Activated T-helper 1 cell treated with Interleukin-2 at 50 U/mL for 16 hours (primary cell): ENCODE measurements around the gene SRSF5.

ENCODE experiments used
- DNase-seq: peaks from one replicate; pipeline ENCODE4 v3.0.0-alpha.2; 2020; ENCODE audit warnings: low read depth

The SRSF5 gene

DNA sequence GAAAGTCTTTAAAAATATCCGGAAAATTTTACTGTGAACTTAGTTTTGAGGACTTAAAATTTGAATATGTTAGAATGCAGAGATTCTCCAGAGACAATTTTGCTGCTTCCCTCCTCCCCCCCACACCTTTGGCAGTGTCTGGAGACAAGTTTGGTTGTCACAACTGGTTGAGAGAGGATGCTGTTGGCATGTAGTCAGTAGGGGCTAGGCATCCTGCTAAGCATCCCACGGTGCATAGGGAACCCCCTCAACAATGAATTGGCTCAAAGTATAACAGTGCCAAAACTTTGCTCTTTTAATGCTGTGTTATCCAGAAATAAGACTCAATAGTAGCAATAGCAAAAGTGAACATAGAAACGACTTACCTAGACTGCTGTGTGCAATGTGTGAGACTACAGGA is 3.6 kb downstream of the SRSF5 start:
- DNase-seq, result no peak

DNA sequence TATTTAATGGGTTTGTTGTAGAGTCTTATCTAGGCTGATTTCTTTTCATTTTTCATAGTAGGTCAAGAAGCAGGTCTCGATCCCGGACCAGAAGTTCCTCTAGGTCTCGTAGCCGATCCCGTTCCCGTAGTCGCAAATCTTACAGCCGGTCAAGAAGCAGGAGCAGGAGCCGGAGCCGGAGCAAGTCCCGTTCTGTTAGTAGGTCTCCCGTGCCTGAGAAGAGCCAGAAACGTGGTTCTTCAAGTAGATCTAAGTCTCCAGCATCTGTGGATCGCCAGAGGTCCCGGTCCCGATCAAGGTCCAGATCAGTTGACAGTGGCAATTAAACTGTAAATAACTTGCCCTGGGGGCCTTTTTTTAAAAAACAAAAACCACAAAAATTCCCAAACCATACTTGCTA is 4.2 kb downstream of the SRSF5 start:
- DNase-seq, result no peak

DNA sequence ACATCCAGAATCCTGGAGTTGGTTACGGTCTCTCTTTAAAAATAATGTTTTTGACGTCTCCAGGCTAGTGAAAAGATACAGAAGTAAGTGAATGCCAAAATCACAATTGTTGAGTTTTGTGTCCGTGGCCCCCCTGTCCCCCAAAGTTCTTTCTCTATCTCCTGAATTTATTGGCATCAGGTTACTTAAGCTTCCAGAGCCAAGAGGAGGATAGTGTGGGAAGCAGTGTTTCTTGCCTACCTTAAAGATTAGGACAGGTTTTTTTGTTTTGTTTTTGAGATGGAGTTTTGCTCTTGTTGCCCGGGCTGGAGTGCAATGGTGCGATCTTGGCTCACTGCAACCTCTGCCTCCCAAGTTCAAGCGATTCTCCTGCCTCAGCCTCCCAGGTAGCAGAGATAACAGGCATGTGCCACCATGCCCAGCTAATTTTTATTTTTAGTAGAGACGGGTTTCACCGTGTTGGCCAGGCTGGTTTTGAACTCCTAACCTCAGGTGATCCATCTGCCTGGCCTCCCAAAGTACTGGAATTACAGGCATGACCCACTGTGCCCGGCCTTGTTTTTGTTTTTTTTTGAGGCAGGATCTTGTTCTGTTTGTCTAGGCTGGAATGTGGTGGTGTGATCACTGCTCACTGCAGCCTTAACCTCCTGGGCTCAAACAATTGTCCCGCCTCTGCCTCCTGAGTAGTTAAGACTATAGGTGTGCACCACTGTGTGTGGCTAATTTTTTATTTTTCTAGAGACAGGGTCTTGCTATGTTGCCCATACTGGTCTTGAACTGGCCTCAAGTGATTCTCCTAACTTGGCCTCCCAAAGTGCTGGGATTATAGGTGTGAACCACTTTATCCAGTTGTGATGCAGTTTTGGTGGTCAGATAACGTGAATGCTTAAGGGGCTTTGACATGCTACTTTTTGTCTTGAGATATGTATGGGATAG is 5.4 kb downstream of the SRSF5 start:
- no peak for DNase-seq

DNA sequence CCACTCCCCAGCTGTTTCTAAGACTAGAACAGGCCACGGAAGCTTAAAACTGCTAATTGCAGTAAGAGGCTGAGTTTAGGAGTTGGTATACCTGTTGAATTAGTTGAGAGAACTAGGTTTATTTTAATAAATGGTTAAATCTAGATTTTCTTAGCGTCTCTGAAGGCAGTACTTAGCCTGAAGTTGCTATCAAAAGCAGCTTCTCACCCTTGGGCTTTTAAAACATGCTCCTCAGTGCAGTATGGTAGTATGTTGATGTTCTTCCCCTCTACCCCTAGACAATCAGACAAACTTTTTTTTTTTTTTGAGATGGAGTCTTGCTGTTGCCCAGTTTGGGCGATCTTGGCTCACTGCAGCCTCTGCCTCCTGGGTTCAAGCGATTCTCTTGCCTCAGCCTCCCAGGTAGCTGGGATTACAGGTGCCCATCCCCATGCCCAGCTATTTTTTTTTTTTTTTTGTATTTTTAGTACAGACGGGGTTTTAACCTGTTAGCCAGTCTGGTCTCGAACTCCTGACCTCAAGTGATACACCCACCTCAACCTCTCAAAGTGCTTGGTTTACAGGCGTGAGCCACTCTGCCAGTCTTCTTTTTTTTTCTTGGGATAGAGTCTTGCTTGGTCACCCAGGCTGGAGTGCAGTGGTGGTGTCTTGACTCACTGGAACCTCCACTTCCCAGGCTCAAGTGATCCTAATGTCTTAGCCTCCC is 6.8 kb downstream of the SRSF5 start:
- DNase-seq, result no peak

DNA sequence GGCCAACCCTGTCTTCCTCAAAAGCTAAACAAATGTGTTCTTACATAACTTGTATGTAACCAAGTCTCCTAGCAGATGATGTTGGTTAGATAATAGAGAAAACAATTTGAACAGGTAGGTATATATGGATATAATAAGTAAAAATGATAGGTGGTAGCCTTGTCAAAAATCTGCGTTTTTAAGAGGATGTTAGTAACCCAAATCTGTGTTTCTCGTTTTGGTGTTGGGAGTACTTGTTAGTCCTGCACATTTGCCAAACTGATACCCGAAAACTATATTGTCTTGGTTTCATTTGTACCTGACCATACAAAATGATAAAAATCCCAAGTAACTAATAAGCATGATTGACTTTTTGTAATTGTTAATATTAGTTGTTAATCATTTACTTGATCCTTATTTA is 8.1 kb downstream of the SRSF5 start:
- no peak for DNase-seq

DNA sequence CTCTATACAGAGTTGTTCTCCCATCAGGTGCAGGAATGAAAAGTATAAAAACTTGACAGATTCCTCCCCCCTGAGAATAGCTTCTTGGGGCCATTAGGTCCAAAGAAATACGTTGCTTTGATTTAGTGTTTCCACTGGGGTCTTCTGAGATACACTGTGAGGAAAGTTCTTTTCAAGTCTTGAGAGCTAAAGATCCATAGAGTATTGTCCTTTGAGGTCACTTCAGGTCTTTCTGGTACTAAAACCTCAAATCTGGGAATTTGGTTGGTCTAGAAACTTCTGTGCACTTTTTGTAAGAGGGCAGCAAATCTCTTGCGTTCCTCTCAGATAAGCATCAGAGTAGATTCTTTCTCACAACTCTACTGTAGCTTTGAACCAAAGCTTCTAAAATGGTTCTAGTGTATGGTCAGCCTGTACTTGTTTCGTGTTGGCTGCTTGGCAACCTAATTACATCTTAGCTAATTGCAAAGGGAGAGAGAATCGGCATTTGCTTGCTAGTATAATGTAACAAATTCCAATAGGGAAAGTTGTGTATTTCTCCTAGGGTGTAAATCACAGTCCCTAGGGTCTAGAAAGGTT is 10.0 kb downstream of the SRSF5 start:
- no peak for DNase-seq

DNA sequence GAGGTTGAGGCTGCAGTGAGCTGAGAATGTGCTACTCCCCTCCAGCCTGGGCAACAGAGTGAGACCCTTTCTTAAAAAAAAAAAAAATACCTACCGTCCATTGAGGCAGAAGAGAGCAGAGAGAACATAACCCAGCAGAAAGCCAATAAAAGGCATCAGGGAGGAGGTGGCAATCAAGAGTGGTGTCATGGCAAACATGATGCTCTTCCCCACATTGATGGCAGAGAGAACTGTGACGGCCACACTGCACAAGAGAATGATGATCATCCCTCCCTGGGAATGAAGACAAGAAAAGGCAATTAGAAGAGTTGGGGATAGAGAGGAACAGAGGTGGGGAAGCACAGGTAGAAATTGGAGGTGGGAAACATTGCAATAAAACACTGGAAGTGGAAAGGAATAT is 12.1 kb downstream of the SRSF5 start:
- DNase-seq, result no peak

DNA sequence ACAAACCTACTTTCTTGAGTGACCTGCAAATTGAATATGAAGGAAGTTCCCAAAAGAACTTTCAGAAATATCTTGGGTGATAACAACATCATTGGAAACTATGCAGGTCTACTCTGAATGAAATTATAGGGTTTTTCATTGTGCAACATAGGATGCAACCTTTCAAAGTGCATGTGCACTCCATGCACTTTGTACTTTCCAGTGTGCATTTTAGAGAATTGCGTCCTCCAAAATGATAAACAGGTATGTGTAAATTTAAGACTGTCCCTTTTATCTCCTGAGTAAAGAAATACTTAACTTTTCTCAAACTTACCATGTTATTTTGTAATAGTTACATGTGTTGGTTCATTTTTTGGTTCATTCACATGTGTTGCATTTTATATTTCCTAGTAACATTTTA is 13.2 kb downstream of the SRSF5 start:
- DNase-seq, result no peak

DNA sequence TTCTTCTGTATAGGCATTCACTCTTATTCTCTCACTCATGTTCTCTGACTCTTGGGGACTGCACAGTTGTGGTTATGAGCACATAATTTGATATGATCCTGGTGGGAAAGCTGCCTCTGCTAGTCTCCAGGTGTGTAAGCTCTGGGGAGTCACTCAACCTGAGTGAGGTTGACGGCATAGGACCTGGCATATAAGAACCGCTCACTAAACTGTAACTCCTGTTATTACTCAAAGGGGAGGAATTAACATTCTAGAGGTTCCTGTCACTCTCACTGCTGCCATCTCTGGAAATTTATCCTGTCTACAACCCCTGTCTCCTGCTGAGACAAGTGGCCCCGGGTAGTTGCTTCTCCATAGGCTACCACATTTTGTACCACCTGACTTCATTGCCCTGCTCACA is 14.0 kb downstream of the SRSF5 start:
- no peak for DNase-seq

DNA sequence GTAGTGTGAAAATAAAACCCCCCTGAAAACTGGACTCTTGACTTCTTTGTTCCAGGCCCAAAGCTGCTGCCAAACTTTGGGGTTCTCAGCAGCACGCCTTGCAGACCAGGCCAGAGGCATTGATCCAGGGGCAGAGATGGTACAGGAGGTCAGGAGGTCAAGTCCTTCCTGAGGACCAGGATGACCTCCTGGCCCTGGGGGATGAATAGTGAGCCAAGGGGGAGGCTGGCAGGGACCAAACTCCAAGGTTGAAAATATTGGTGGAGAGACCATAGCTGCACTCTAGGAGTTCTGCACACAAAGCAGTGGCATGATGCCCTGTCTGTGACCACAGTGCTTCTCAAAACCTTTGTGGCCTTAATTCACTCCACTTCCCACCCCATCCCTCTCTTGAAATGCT is 18.0 kb downstream of the SRSF5 start:
- no peak for DNase-seq

DNA sequence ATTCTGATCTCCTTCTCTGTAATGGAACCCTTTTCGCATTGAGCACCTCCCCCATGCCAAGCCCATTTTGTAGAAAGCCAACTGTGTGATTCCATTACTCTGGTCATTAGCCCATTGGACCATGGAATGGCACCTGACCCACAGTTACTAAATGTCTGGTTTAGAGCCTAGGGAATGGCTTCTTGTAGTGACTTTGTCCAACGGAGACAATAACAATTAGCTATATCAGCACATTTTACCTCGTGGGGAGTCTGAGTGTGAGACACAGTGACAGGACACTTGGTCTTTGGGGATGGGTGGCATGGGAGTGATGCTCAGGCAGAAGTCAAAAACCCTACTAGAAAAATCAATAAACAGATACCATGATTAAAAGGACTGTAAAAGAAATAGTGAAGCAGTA is 19.7 kb downstream of the SRSF5 start:
- DNase-seq, result no peak

DNA sequence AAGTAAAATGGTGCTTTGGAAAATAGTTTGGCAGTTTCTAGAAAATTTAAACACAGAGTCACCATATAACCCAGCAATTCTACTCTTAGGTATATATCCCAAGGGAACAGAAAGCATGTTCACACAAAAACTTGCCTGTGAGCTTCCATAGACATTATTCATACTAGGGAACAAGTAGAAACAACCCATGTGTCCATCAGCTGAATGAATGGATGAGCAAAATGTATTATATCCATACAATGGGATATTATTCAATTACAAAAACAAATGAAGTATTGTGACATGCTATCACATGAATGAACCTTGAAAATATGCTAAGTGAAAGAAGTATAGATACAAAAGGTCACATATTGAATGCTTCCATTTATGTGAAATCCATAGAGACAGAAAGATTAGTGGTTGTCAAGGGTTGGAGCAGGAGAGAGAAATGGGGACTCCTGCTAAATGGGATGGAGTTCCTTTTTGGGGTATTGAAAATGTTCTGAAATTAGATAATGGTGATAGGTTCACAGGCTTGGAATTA is 22.2 kb downstream of the SRSF5 start:
- no peak for DNase-seq

DNA sequence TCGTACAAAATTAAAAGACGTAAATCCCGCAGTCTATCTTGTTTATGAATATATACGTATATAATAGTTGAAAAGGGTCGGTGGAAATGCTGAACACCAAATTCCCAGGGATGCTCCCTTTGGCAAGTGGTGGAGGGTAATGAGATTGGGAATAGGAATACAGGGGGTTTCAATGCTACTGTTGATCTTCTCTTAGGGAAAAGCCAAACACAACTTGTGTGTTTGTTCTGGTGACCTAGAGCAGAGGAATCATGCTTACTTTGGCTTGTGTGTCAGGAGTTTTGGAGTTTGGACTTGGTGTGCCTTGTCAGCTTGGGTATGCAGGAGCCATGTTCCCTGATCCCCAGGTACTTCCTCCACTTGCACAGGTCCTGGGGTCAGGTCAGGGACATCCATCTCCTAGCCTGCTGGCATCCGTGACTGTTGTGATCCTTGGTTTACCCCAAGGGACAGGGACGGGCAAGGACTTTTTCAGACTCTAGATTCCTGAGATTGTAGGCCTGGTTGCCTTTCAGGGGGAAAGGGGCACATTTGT is 26.0 kb downstream of the SRSF5 start:
- DNase-seq, result no peak

DNA sequence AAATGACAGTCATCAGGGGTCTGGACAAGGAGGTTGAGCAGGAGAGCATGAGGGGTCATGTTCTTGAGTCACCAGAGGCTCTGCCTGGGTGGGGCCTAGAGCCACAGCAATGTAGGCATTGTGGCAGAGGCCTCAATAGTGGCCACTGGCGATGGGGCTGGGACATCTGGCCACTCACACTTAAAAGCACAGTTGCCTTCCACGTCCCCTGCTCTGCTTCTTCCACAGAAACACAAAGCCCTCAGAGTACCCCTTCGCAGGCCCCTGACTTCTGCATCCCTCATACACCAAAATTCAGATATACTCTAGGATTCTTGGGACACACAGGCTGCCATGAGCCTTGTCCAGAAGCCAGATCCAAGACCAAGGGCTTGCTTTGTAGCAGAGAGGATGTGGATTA is 27.8 kb downstream of the SRSF5 start:
- DNase-seq, result no peak

DNA sequence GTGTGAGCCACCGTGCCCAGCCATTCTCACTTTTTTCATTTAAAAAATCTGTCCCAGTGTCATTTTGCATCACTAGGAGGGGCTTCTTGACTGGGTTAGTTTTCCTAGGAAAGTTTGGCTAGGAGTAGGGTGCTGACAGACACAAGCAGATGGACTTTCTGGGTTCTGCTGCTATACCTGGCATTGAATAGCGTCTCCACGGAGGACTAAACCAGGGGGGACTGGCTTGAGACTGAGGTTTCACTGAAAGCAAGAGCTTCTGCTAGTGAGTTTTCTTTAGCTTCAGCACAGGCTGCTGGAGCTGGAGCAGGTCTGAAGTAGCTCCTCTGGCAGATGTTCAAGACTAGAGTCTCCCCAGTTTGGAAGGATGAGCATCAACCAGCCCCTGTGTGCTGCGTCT is 28.7 kb downstream of the SRSF5 start:
- no peak for DNase-seq

DNA sequence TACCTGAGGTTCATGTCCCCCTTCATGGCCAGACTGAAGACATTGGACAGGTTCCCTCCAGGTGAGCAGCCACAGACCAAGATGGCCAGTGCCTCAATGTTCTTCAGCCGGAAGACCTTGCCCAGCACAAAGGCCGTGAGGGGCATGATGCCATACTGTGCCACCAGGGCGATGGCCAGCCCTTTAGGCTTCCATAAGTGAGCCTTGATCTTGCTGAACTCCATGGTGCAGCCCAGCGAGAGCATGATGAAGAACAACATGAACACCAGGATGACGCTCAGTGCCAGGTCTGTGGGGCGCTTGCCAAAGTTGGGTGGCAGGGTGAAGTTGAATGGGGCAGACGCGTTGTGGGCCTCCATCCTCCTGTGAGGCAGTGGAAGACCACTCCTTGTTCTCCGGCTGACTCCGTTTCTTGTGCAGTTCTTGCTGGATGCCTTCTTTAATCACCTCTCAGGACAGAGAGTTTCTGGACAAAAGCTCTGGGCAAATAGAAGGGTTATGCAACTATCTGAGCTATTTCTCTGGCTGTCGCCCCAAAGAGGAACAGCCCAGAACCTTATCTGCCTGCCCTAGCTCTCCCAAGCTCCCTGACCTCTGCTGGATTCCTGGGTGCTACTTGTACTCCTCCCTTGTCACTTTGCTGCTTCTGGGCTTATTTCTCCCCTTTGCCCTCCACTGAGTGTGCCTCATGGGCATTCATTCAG is 30.0 kb downstream of the SRSF5 start, which contains the start of gene SLC10A1:
TSS of gene SLC10A1 (minus strand) at position 445 of the 704 bp plus-strand sequence. CDS start at position 359, 86 bp downstream.
- DNase-seq, result no peak

DNA sequence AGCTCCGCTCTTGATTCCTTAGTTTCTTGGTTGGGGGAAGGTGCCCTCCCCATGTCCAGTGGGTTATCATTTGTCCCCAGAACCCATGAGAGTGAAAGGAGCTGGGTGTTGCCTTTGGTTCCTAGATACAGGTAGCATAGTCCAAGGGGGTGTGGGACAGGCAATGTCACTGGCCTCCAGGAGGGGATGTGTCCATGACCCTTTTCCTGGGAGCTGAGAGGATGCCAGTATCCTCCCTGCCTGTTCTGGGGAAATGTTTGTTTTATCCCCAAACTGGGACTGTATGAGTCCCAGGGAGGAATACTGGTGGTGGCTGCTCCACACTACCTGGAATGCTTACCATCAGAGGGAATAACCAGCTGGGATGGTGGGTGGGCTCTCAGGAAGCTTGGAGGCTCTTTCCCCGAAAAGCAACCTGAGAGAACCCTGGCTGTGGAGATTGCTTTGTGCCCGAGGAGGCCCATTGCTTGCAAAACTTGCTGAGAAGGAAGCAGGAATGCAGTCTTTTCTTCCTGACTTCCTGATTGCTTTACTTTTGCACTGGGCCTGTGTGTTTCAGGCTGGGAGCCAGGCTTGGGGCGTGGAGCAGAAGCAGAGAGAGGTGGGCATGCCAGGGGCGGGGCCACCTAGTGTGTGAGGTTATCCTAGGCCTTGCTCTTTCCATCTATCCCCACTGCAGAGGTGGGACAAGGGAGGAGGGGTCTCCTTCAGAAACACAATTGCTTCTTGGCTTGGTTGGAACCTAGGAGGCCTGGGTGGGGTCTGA is 30.8 kb downstream of the SRSF5 start:
- no peak for DNase-seq

DNA sequence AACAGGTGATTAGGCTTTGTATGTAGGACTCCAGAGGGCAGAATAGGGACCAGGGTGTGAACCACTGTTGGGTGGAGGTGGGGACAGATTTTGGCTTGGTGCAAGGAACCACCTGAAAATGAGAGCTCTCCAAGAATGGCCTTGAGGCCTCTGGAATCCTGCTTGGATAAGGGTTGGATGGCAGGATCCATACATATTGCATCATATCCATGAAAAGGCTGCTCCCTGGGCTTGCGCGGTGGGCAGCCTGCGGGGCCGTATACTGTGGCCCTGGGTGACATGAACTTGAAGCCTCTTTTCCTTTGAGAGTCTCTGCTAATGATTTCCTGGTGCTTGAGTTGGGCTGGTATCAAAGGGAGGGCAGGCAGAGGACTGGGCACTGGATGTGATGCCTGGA is 31.4 kb downstream of the SRSF5 start:
- DNase-seq, result no peak

DNA sequence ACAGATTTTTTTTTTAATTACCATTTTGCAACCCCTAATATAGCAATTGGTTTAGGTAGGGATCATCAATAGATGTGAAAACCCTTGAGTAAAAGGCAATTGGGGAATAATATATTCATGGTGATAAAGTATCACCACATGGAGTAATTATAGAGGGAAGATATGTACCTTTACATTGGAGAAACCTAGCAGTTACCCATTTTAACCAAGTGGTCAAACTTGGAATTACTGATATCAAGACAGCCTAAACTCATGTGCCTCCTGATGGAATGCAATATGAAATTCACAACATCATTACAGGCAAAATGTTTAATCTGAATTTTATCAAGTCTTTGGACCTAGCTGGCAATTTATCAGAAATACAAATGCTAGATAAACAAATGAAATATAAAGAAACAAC is 36.8 kb downstream of the SRSF5 start:
- no peak for DNase-seq

DNA sequence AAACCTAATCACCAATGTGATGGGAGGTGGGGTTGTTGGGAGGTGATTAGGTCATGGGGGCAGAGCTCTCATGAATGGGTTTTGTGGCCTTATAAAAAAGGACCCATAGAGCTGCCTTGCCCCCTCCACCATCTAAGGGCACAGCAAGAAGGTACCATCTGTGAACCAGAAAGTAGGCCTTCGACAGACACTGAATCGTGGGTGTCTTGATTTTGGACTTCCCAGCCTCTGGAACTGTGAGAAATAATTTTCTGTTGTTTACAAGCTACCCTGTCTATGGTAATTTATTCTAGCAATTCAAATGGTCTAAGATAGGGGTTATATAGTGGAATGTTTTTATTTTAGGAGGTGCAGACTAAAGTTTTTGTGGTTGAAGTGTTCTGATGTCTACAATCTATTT is 38.0 kb downstream of the SRSF5 start:
- DNase-seq, result no peak

DNA sequence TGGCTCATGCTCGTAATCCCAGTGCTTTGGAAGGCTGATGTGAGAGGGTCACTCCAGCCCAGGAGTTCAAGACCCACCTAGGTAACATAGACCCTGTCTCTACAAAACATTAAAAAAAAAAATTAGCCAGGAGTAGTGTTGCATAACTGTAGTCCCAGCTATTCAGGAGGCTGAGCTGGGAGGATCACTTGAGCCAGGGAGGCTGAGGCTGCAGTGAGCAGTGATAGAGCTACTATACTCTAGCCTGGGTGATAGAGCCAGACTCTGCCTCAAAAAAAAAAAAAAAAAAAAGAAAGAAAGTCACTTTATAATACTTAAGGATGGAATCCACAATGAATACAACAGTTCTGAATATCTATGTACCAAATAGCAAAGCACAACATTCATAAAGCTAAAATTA is 40.2 kb downstream of the SRSF5 start:
- DNase-seq, result no peak
